Measurements from ENCODE around the gene SLC25A42. TPM values are rescaled to one million over a fixed set of nuclear protein-coding genes. Genes with fewer than 3 reads are reported as not detected.

SLC25A42 gene
- total RNA-seq, 2 donors from 2014 or later = 6.6 to 7.2 TPM

DNA sequence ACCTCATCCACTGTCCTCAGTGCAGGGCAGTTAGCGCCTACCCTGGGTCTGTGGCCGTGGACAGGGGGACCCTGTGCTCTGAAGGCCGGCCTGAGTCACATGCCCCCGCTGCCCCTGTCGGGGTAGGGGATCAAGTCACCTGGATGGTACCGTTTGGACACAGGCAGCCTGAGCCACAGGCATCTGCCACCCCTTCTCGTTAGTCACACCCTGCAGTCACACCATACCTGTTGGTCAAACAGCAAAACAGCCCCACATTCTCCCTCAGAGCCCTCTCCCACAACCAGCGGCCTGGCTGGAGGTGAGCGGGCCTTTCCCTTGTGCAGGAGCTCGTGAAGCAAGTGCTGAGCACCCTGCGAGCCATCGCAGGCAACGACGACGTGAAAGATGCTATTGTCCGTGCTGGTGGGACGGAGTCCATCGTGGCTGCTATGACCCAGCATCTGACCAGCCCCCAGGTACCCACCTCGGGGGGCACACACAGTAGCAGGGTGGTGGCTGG is 8.8 kb upstream of the SLC25A42 start:
- Histone ChIP-seq H3K27me3 (ENCODE audit: control insufficient read depth, insufficient read depth, low read length, poor library complexity, severe bottlenecking) (no peaks in the 10 kb centered on the region), H3K36me3 (ENCODE audit: control insufficient read depth, insufficient read depth, low read length) (peaks cover 82% of the 10 kb centered on the region), H3K27ac (ENCODE audit: low read depth, low read length) (no peak overlapping the region), H3K4me3 (ENCODE audit: low read length) (no peak overlapping the region), H3K9me3 (ENCODE audit: control insufficient read depth, low read length) (peaks cover 9% of the 10 kb centered on the region), H3K9ac (ENCODE audit: extremely low read depth, low read length, poor library complexity, severe bottlenecking) (no peak overlapping the region), H3K4me1 (ENCODE audit: control insufficient read depth, insufficient read depth, low read length) (no peaks in the 10 kb centered on the region)
- Mint-ChIP-seq H3K9me3 (no peaks in the 10 kb centered on the region), H3K4me1 (peaks cover 10% of the 10 kb centered on the region), H3K36me3 (ENCODE audit: low read depth) (peaks cover 76% of the 10 kb centered on the region), H3K27ac (no peak overlapping the region), H3K4me3 (no peak overlapping the region), H3K27me3 (ENCODE audit: insufficient read depth) (no peaks in the 10 kb centered on the region)
- TF ChIP-seq, protein P1, sequence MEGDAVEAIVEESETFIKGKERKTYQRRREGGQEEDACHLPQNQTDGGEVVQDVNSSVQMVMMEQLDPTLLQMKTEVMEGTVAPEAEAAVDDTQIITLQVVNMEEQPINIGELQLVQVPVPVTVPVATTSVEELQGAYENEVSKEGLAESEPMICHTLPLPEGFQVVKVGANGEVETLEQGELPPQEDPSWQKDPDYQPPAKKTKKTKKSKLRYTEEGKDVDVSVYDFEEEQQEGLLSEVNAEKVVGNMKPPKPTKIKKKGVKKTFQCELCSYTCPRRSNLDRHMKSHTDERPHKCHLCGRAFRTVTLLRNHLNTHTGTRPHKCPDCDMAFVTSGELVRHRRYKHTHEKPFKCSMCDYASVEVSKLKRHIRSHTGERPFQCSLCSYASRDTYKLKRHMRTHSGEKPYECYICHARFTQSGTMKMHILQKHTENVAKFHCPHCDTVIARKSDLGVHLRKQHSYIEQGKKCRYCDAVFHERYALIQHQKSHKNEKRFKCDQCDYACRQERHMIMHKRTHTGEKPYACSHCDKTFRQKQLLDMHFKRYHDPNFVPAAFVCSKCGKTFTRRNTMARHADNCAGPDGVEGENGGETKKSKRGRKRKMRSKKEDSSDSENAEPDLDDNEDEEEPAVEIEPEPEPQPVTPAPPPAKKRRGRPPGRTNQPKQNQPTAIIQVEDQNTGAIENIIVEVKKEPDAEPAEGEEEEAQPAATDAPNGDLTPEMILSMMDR (conservative IDR thresholded peaks at IDR 0.05) = no peak
- no peak for DNase-seq
- WGBS, 2 experiments (ENCODE audit: insufficient coverage in 1 of 2, insufficient read length in 1 of 2) = 93 to 95% methylated on average over 17 to 19 of the region's 19 CpGs

DNA sequence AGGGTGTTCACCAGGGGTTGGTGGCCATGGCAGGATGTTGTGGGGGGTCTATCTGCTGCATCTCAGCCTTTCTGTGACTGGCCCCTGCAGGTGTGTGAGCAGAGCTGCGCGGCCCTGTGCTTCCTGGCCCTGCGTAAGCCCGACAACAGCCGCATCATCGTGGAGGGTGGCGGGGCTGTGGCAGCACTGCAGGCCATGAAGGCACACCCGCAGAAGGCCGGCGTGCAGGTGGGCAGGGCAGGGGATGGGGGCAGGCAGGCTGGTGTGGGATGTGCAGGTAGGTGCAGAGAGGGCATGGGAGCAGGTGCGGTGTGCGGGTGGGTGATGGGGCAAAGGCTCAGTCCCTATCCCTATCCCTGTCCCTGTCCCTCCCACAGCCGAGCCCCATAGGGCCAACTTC is 8.1 kb upstream of the SLC25A42 start:
- peaks cover 76% of the 10 kb centered on the region for H3K36me3 ChIP-seq (ENCODE audit: control insufficient read depth, insufficient read depth, low read length)
- DNase-seq = no peak
- H3K4me3 ChIP-seq (ENCODE audit: low read length) = no peak overlapping the region
- H3K36me3 Mint-ChIP-seq (ENCODE audit: low read depth) = peaks cover 74% of the 10 kb centered on the region
- no peaks in the 10 kb centered on the region for H3K4me1 ChIP-seq (ENCODE audit: control insufficient read depth, insufficient read depth, low read length)
- TF ChIP-seq, protein P1 (conservative IDR thresholded peaks at IDR 0.05) = no peak
- no peak overlapping the region for H3K9ac ChIP-seq (ENCODE audit: extremely low read depth, low read length, poor library complexity, severe bottlenecking)
- H3K27ac ChIP-seq (ENCODE audit: low read depth, low read length) = no peak overlapping the region
- H3K9me3 ChIP-seq (ENCODE audit: control insufficient read depth, low read length) = peaks cover 4% of the 10 kb centered on the region
- H3K4me3 Mint-ChIP-seq = no peak overlapping the region
- WGBS, 2 experiments (ENCODE audit: insufficient coverage in 1 of 2, insufficient read length in 1 of 2) = 90 to 100% methylated on average over 9 to 13 of the region's 13 CpGs
- peaks cover 5% of the 10 kb centered on the region for H3K4me1 Mint-ChIP-seq
- no peak overlapping the region for H3K27ac Mint-ChIP-seq
- H3K27me3 Mint-ChIP-seq (ENCODE audit: insufficient read depth) = no peaks in the 10 kb centered on the region
- no peaks in the 10 kb centered on the region for H3K9me3 Mint-ChIP-seq
- no peaks in the 10 kb centered on the region for H3K27me3 ChIP-seq (ENCODE audit: control insufficient read depth, insufficient read depth, low read length, poor library complexity, severe bottlenecking)

DNA sequence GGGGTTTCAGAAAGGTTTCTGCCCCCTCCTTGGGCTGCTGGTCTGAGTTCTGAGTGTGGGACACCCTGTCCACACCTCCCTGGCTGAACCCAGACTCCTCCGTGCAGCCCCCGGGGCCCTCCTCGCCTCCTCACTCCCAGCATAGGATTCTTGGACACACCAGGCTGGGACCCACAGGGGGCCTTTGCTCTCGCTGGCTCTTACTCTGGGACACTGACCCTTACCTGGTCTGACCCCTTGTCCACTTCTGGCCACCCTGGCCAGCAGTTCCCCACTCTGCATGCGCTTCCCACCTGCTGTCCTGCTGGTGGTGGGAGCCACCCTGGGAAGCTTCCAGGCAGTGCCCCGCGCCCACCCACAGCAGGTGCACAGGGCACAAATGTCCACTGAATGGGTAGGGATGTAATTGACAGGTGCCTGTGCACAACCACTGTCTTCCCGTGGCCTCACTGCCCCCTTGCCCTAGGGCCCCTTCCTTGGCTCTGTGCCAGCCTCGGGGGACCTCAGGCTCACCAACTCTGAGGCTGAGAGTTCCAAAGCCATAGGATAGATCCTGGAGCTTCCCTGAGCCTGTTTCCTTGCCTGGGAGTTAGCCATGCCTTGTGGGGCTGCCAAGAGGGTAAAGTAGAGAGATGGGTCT is 7.0 kb upstream of the SLC25A42 start:
- Histone ChIP-seq H3K4me3 (ENCODE audit: low read length) (no peak overlapping the region), H3K27ac (ENCODE audit: low read depth, low read length) (no peak overlapping the region), H3K36me3 (ENCODE audit: control insufficient read depth, insufficient read depth, low read length) (peaks cover 66% of the 10 kb centered on the region), H3K27me3 (ENCODE audit: control insufficient read depth, insufficient read depth, low read length, poor library complexity, severe bottlenecking) (no peaks in the 10 kb centered on the region), H3K4me1 (ENCODE audit: control insufficient read depth, insufficient read depth, low read length) (no peaks in the 10 kb centered on the region), H3K9me3 (ENCODE audit: control insufficient read depth, low read length) (no peaks in the 10 kb centered on the region), H3K9ac (ENCODE audit: extremely low read depth, low read length, poor library complexity, severe bottlenecking) (no peak overlapping the region)
- Mint-ChIP-seq H3K36me3 (ENCODE audit: low read depth) (peaks cover 64% of the 10 kb centered on the region), H3K4me1 (no peaks in the 10 kb centered on the region), H3K27ac (no peak overlapping the region), H3K9me3 (no peaks in the 10 kb centered on the region), H3K4me3 (no peak overlapping the region), H3K27me3 (ENCODE audit: insufficient read depth) (no peaks in the 10 kb centered on the region)
- DNase-seq = no peak
- TF ChIP-seq, protein P1 (conservative IDR thresholded peaks at IDR 0.05) = no peak
- 91 to 95% methylated on average over 4 to 9 of the region's 9 CpGs for WGBS, 2 experiments (ENCODE audit: insufficient coverage in 1 of 2, insufficient read length in 1 of 2)
